ENCODE measurements around the gene SPDYC.

Gene SPDYC

GRCh38 chr11:65170058-65170534 is at the start of gene SPDYC:
Gene SPDYC, plus strand, starts transcription at chr11:65170233. Its CDS starts 1,125 bp downstream, at chr11:65171358.
- no peak for DNase-seq

- no peak for DNase-seq
Measured at GRCh38 chr11:65120831-65121230, 49.2 kb upstream of the SPDYC start.

GRCh38 chr11:65121447-65121864 is 48.6 kb upstream of the SPDYC start:
- DNase-seq: no peak

GRCh38 chr11:65121865-65122696 is 48.0 kb upstream of the SPDYC start, which contains the start of the genes FAU and MRPL49:
Gene FAU, minus strand, starts transcription at chr11:65122134. Its CDS starts 321 bp downstream, at chr11:65121813.
Gene MRPL49, plus strand, starts transcription at chr11:65122321. Its CDS starts 26 bp downstream, at chr11:65122347.
- peak; percentile 99 for DNase-seq

GRCh38 chr11:65124480-65125196 is 45.4 kb upstream of the SPDYC start:
- no peak for DNase-seq

GRCh38 chr11:65125197-65126056 is 44.6 kb upstream of the SPDYC start:
- no peak for DNase-seq

- DNase-seq: no peak
Measured at GRCh38 chr11:65126624-65127274, 43.3 kb upstream of the SPDYC start.

GRCh38 chr11:65127473-65128181 is 42.4 kb upstream of the SPDYC start:
- no peak for DNase-seq

GRCh38 chr11:65128182-65129145 is 41.6 kb upstream of the SPDYC start:
- DNase-seq: no peak

- no peak for DNase-seq
Measured at GRCh38 chr11:65129649-65130441, 40.2 kb upstream of the SPDYC start.

GRCh38 chr11:65130631-65131416 is 39.2 kb upstream of the SPDYC start:
- DNase-seq: no peak

GRCh38 chr11:65131417-65131776 is 38.6 kb upstream of the SPDYC start:
- no peak for DNase-seq

- no peak for DNase-seq
Measured at GRCh38 chr11:65131895-65132237, 38.2 kb upstream of the SPDYC start.

GRCh38 chr11:65132238-65132987 is 37.6 kb upstream of the SPDYC start:
- no peak for DNase-seq

- peak; percentile 20 for DNase-seq
Measured at GRCh38 chr11:65132988-65133700, 36.9 kb upstream of the SPDYC start.

GRCh38 chr11:65133724-65134123 is 36.3 kb upstream of the SPDYC start:
- DNase-seq: no peak

- peak; percentile 92 for DNase-seq
Measured at GRCh38 chr11:65134240-65134951, 35.6 kb upstream of the SPDYC start, which contains the start of gene SYVN1. Gene SYVN1, minus strand, starts transcription at chr11:65134519. Its CDS starts 918 bp downstream, at chr11:65133601.
